Brain pericyte (primary cell): Measurements from ENCODE around the gene TAF3.

ENCODE experiments used
- DNase-seq: peaks from one replicate; pipeline ENCODE4 v3.0.0-alpha.2; 2012; ENCODE audit warnings: low read depth, low spot score

TAF3 gene

GRCh38 chr10:8057636-8058273 lies 239.4 kb downstream of the TAF3 start:
- no peak for DNase-seq

- DNase-seq: no peak
Measured at GRCh38 chr10:8058274-8059111, 240.2 kb downstream of the TAF3 start.

- no peak for DNase-seq
Measured at GRCh38 chr10:8059191-8059936, 241.1 kb downstream of the TAF3 start.

DNA sequence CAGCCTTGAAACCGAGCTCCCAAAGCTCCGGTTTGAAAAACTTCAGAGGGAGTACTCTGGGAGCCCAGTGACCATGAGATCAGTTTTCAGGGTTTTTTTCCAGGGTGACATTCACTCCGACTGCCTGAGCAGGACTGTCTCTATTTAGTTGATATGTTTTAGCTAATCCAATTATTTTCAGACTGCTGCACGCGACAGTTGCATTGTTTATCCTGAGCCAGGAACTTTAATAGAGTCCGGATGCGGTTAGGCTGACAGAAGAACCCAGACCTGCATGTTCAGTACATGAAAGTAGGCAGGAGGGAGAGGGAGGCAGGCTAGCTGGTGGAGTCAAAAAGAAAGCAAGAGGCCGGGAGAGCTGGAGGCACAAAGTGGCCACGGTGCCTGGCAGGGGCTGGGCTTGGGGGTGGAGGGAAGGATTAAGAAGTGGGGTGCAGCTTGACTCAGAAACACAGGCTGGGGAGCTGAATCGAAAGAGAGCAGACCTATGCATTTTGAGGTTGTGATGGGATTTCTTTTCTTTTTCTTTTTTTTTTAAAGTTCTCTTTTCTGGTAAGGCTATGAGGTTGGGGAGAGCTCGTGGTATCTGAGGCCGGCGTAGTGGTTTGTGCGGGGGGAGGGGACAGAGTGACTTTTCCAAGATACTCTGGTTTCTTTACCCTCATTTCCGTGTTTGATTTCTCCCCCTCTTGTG lies 241.9 kb downstream of the TAF3 start:
- DNase-seq: no peak

GRCh38 chr10:8060704-8061121 lies 242.4 kb downstream of the TAF3 start:
- no peak for DNase-seq

DNA sequence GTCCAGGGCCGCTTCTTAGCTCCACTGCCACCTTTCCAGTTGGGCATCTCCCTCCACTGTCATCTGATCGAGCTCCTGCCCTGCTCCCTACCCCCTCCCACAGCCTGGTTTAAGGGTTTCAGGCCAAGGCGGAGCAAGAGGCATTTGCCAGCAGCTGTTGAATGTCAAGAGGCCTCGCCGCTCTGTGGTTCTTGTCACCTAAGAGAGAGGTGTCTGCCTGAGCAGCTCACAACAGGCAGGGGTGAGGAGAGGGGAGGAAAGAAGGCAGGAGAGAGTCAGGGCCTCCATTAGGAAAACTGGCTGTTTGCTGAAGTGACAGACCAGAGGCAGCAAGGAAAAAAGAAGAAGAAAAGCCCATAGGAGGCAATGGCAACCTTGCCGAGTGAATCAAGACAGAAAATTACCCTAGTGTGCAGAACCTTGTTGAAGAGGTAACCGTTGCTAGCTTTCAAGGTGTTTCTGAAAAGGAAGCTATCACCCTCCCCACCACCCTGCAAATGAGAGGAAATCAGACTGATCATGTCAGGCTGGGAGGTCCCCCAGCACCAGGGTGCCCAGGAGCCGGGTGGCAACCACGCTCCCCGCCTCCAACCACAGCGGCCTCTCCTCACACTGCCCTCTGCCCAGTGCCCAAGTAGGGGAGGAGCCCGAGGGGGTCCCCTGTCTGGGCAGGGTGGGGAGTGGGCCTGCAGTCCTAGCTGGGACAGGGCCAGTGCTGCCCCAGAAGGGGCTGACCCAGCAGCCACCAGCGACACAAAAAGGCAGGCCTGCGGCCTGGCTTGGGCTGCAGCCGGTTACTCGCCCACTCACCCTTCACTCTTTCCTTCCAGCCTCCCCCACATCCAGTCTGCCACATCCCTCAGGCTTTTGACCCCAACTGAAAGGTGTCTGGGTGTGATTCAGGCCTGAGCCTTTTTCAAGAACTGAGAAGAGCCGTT lies 243.2 kb downstream of the TAF3 start:
- DNase-seq: no peak

- no peak for DNase-seq
Measured at GRCh38 chr10:8063128-8063908, 245.0 kb downstream of the TAF3 start.

- DNase-seq: no peak
Measured at GRCh38 chr10:8063935-8064334, 245.6 kb downstream of the TAF3 start.

DNA sequence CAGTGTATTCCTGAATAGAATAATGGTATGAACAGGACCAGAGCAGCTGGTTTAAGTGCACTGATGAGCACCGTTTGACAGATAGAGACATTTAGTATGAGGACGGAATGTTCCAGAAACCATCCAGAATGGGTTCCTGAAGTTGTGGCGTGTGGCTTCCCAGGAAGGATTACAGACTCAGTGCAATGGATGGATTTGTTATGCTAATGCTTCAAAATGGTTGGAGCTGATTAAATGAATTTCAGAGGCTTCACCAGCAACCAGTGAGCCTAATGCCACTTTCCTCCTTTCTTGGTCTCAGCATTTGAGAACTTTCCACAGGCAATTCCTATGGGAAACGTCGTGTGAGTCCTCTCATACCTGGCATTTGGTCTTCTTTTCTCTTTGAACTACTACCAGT lies 246.1 kb downstream of the TAF3 start:
- DNase-seq: no peak

- no peak for DNase-seq
Measured at GRCh38 chr10:8065651-8066050, 247.3 kb downstream of the TAF3 start.

GRCh38 chr10:8066124-8066523 lies 247.8 kb downstream of the TAF3 start:
- no peak for DNase-seq
